HG03045 (cell line): ENCODE measurements around the gene SERTM2.
"Not testable (repeated sequence)": the region's sequence is repeated elsewhere in the genome, so short reads cannot be mapped to it uniquely, and the experiment has no call there.

Source experiments
- ATAC-seq: cut with Tn5 transposase; IDR thresholded peaks from one replicate; pipeline ENCODE4 v1.9.1; 2021; ENCODE audit warnings: mild to moderate bottlenecking, moderate library complexity; ENCODE audit not compliant: unreplicated experiment

SERTM2 gene

GRCh38 chrX:111511477-111511876 is at the start of gene SERTM2:
SERTM2 (plus strand) TSS chrX:111511645; CDS start chrX:111518858, 7,213 bp downstream.
- no peak for ATAC-seq

- ATAC-seq, result no peak
Observed at GRCh38 chrX:111465669-111466068, 45.8 kb upstream of the SERTM2 start.

GRCh38 chrX:111467896-111468295 is 43.5 kb upstream of the SERTM2 start:
- ATAC-seq, result no peak

- no peak for ATAC-seq
Observed at GRCh38 chrX:111470681-111471403, 40.6 kb upstream of the SERTM2 start.

GRCh38 chrX:111481896-111482295 is 29.5 kb upstream of the SERTM2 start:
- ATAC-seq, result no peak

GRCh38 chrX:111483135-111483534 is 28.3 kb upstream of the SERTM2 start:
- no peak for ATAC-seq

- no peak for ATAC-seq
Observed at GRCh38 chrX:111483881-111484280, 27.6 kb upstream of the SERTM2 start.

- ATAC-seq, result no peak
Observed at GRCh38 chrX:111490688-111491087, 20.8 kb upstream of the SERTM2 start.

GRCh38 chrX:111492085-111492484 is 19.4 kb upstream of the SERTM2 start:
- no peak for ATAC-seq

- ATAC-seq, result no peak
Observed at GRCh38 chrX:111498538-111499103, 12.8 kb upstream of the SERTM2 start.

- ATAC-seq, result no peak
Observed at GRCh38 chrX:111503485-111503993, 7.9 kb upstream of the SERTM2 start.

GRCh38 chrX:111504941-111505340 is 6.5 kb upstream of the SERTM2 start:
- ATAC-seq, result no peak

GRCh38 chrX:111505783-111506182 is 5.7 kb upstream of the SERTM2 start:
- no peak for ATAC-seq

GRCh38 chrX:111506826-111507225 is 4.6 kb upstream of the SERTM2 start:
- no peak for ATAC-seq

GRCh38 chrX:111507933-111508332 is 3.5 kb upstream of the SERTM2 start:
- ATAC-seq, result no peak

GRCh38 chrX:111515298-111515697 is 3.9 kb downstream of the SERTM2 start:
- ATAC-seq, result no peak

- ATAC-seq, result no peak
Observed at GRCh38 chrX:111518667-111519066, 7.2 kb downstream of the SERTM2 start.

GRCh38 chrX:111519215-111519614 is 7.8 kb downstream of the SERTM2 start:
- no peak for ATAC-seq

- ATAC-seq, result no peak
Observed at GRCh38 chrX:111520506-111520905, 9.1 kb downstream of the SERTM2 start.

GRCh38 chrX:111521169-111521568 is 9.7 kb downstream of the SERTM2 start:
- no peak for ATAC-seq

GRCh38 chrX:111543212-111543741 is 31.8 kb downstream of the SERTM2 start:
- ATAC-seq, result no peak

GRCh38 chrX:111549235-111549634 is 37.8 kb downstream of the SERTM2 start:
- not testable (repeated sequence) for ATAC-seq
